GM06990 (cell line): ENCODE data around the gene ANKRD11.
"Not testable (repeated sequence)": the region's sequence is repeated elsewhere in the genome, so short reads cannot be mapped to it uniquely, and the experiment has no call there.

Experiments used
- DNase-seq: peaks from one replicate; pipeline ENCODE4 v3.0.0-alpha.2; 2011; ENCODE audit not compliant: insufficient read length; ENCODE audit errors: extremely low read depth
- H3K27me3 ChIP-seq: replicated peaks from 2 replicates; pipeline ENCODE4 v1.6.0; 2011; ENCODE audit warnings: low read length; ENCODE audit not compliant: control insufficient read depth, insufficient read depth
- H3K36me3 ChIP-seq: 2 replicates; pipeline ENCODE4 v1.5.1; 2011; ENCODE audit warnings: low read length; ENCODE audit not compliant: control insufficient read depth, insufficient read depth
- H3K4me3 ChIP-seq: replicated peaks from 2 replicates; pipeline ENCODE4 v1.5.1; 2011; ENCODE audit warnings: low read depth, mild to moderate bottlenecking, control low read depth, low read length
- CTCF ChIP-seq: IDR thresholded peaks from 2 replicates; pipeline ENCODE4 v1.5.1; 2011; ENCODE audit warnings: low read length, control low read depth, mild to moderate bottlenecking, inconsistent platforms; ENCODE audit not compliant: insufficient read depth, poor library complexity, severe bottlenecking

ANKRD11 gene

GRCh38 chr16:89304181-89304851 is 186.0 kb downstream of the ANKRD11 start:
- Histone ChIP-seq H3K36me3 (peaks cover 24% of the 10 kb centered on the region), H3K4me3 (no peak overlapping the region)
- TF ChIP-seq CTCF: no peak

GRCh38 chr16:89303617-89304016 is 186.7 kb downstream of the ANKRD11 start:
- DNase-seq: no peak
- Histone ChIP-seq H3K27me3 (no peaks in the 10 kb centered on the region), H3K36me3 (peaks cover 26% of the 10 kb centered on the region), H3K4me3 (no peak overlapping the region)
- TF ChIP-seq CTCF: no peak

More at GRCh38 chr16:89304181-89304851, 186.0 kb downstream of the ANKRD11 start:
- DNase-seq: no peak
- no peaks in the 10 kb centered on the region for H3K27me3 ChIP-seq

DNA sequence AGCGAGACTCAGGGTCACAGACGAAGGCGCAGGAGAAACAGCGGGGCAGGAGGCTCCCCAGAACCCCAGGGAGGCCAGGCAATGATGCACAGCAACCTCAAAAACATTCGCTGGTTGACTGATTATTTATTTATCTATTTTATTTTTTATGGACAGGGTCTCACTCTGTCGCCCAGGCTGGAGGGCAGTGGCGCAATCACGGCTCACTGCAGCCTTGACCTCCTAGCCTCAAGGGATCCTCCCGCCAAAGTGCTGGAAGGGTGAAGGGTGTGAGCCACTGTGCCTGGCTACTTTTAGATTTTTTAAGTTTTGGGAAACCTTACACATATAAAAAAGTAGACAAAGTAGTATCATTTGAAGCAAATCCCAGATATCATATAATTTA is 189.4 kb downstream of the ANKRD11 start:
- DNase-seq: no peak
- no peak for TF ChIP-seq CTCF
- Histone ChIP-seq H3K4me3 (no peak overlapping the region), H3K36me3 (peaks cover 31% of the 10 kb centered on the region), H3K27me3 (no peaks in the 10 kb centered on the region)

DNA sequence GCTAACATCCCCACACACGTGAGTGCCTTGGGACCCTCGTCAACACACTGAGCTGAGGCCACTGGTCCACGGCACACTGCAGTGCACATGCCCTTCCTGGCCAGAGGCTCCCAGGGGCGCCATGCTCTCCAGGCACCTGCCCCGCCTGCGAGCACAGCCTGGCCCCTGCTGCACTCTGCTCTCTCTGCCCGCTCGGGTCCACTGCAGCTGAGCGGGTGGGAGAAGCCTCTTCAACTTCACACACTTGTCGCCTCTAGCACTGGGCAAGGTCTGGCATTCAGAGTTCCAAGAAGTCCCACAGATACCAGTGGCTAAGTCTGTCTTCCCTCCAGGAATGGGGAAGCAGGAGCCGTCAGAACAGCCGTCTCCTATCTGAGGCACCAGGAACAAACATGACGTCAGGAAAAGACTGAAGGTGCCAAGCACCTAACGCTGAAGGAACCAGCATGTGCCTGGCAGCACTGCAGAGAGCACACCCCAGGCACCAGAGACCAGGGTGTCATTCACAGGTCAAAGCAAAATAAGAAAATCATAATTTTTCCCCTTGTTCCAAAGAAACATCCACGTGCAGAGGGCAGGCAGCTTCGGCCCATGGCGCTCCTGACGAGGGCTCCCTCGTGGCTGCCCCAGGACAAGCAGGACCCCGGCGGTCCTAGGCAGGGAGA is 189.9 kb downstream of the ANKRD11 start:
- H3K36me3 ChIP-seq: peaks cover 31% of the 10 kb centered on the region
- H3K4me3 ChIP-seq: no peak overlapping the region
- H3K27me3 ChIP-seq: no peaks in the 10 kb centered on the region
- TF ChIP-seq CTCF: no peak
- no peak for DNase-seq

GRCh38 chr16:89299357-89300111 is 190.8 kb downstream of the ANKRD11 start:
- DNase-seq, H3K4me3 ChIP-seq, H3K27me3 ChIP-seq: not testable (repeated sequence)
- H3K36me3 ChIP-seq: peaks cover 26% of the 10 kb centered on the region

- no peak for DNase-seq
- no peak for TF ChIP-seq CTCF
- peaks cover 20% of the 10 kb centered on the region for H3K36me3 ChIP-seq
These were observed 191.6 kb downstream of the ANKRD11 start for GRCh38 chr16:89298623-89299225.

More at GRCh38 chr16:89298623-89299225, 191.6 kb downstream of the ANKRD11 start:
- Histone ChIP-seq H3K4me3 (no peak overlapping the region), H3K27me3 (no peaks in the 10 kb centered on the region)
